ENCODE measurements around the gene RGL1.

The RGL1 gene

GRCh38 chr1:183821309-183821888, 16.5 kb downstream of the RGL1 start:
- Histone ChIP-seq H3K36me3 (ENCODE audit: control insufficient read depth, insufficient read depth, low read length) (no peaks in the 10 kb centered on the region), H3K27me3 (ENCODE audit: control insufficient read depth, insufficient read depth, low read length) (no peaks in the 10 kb centered on the region), H3K4me3 (ENCODE audit: low read length) (no peak overlapping the region), H3K4me1 (ENCODE audit: control insufficient read depth, insufficient read depth, low read length) (no peaks in the 10 kb centered on the region), H3K9me3 (ENCODE audit: control insufficient read depth, insufficient read depth, low read length) (no peaks in the 10 kb centered on the region), H3K27ac (ENCODE audit: low read length) (no peak overlapping the region)
- DNase-seq (ENCODE audit: low read depth, low spot score) = no peak
- no CpG with 5 or more reads among the region's 1 CpG for WGBS (ENCODE audit: insufficient coverage, insufficient read length)

DNA sequence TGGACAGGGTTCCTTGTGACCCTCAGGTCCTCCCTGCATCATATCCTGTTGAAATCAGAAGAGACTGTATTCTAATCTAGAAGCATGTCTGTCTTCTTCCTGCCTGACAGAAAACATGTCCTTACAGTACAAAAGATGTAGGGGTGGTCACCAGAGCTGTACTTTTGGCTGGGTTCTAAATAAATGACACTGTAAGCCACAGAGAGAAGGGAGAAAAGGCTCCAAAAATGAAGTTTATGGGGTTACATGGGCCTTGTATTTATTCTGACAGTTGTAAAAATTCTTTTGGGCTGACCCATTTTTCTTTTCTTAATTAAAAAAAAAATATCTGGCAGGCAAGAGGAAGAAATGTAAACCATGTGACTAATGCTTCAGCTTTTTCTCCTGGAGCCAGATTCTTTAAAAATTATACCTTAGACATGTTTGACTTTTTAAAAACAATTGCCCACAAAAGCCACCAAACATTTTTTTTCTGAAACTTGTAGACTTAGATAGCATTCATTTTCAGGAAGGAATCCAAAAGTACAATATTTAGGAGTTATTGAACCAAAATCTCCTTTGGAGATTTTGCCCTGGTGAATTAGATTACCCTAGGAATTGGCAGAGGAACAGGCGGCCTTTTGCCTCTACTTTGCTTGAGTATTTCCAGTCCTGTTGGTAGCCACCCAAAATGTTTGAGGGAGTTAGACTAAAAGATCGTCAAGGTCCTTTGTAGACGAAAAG, 17.1 kb downstream of the RGL1 start:
- no CpG with 5 or more reads among the region's 3 CpGs for WGBS (ENCODE audit: insufficient coverage, insufficient read length)
- Histone ChIP-seq H3K9me3 (ENCODE audit: control insufficient read depth, insufficient read depth, low read length) (no peaks in the 10 kb centered on the region), H3K4me1 (ENCODE audit: control insufficient read depth, insufficient read depth, low read length) (no peaks in the 10 kb centered on the region), H3K36me3 (ENCODE audit: control insufficient read depth, insufficient read depth, low read length) (no peaks in the 10 kb centered on the region), H3K4me3 (ENCODE audit: low read length) (no peak overlapping the region), H3K27me3 (ENCODE audit: control insufficient read depth, insufficient read depth, low read length) (no peaks in the 10 kb centered on the region), H3K27ac (ENCODE audit: low read length) (no peak overlapping the region)
- no peak for DNase-seq (ENCODE audit: low read depth, low spot score)

- Histone ChIP-seq H3K27me3 (ENCODE audit: control insufficient read depth, insufficient read depth, low read length) (no peaks in the 10 kb centered on the region), H3K4me1 (ENCODE audit: control insufficient read depth, insufficient read depth, low read length) (no peaks in the 10 kb centered on the region)
- no peak for DNase-seq (ENCODE audit: low read depth, low spot score)
Observed at GRCh38 chr1:183824291-183824690, 19.4 kb downstream of the RGL1 start.

DNA sequence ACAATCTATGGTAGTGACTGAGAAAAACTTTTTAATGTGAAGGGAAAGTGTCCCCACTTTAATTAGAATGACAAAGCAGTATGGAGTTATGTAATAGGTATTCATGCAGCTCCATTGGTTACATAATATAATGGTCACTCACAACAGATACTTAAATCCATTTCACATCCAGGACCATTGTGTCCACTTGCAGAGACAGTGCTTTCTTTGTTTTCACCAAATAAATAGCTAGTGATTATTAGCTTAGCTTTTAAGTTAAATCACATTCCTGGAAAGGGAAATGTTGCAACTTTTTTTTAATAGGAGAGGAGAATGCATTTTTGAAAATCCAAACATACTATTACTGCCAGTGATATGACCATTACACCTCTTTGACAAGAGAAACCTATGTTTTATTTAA, 22.9 kb downstream of the RGL1 start:
- Histone ChIP-seq H3K36me3 (ENCODE audit: control insufficient read depth, insufficient read depth, low read length) (no peaks in the 10 kb centered on the region), H3K27ac (ENCODE audit: low read length) (no peak overlapping the region), H3K27me3 (ENCODE audit: control insufficient read depth, insufficient read depth, low read length) (no peaks in the 10 kb centered on the region), H3K4me1 (ENCODE audit: control insufficient read depth, insufficient read depth, low read length) (no peaks in the 10 kb centered on the region), H3K9me3 (ENCODE audit: control insufficient read depth, insufficient read depth, low read length) (no peaks in the 10 kb centered on the region), H3K4me3 (ENCODE audit: low read length) (no peak overlapping the region)
- no peak for DNase-seq (ENCODE audit: low read depth, low spot score)

More at GRCh38 chr1:183824291-183824690, 19.4 kb downstream of the RGL1 start:
- no CpG with 5 or more reads among the region's 1 CpG for WGBS (ENCODE audit: insufficient coverage, insufficient read length)
- Histone ChIP-seq H3K4me3 (ENCODE audit: low read length) (no peak overlapping the region), H3K9me3 (ENCODE audit: control insufficient read depth, insufficient read depth, low read length) (no peaks in the 10 kb centered on the region), H3K27ac (ENCODE audit: low read length) (no peak overlapping the region), H3K36me3 (ENCODE audit: control insufficient read depth, insufficient read depth, low read length) (no peaks in the 10 kb centered on the region)

DNA sequence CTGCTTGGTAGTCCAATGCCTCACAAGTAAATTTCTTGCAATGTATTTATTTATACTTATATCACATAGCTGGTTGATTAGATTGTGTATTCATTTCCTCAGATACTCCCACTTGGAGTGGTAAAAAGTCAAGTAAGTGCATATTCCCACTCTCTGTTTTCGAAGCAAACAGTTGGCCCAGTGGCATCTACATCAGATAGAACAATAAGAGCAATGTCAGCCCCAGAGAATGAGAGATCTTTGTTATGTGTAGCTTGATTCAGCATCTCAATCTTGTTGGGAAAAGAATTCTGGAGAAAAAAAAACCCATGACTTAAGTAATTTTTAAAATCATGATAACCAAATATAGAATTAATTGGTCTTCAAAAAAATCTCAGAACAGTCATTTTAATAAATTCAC, 25.5 kb downstream of the RGL1 start:
- no CpG with 5 or more reads among the region's 1 CpG for WGBS (ENCODE audit: insufficient coverage, insufficient read length)
- Histone ChIP-seq H3K9me3 (ENCODE audit: control insufficient read depth, insufficient read depth, low read length) (no peaks in the 10 kb centered on the region), H3K27me3 (ENCODE audit: control insufficient read depth, insufficient read depth, low read length) (no peaks in the 10 kb centered on the region), H3K4me3 (ENCODE audit: low read length) (no peak overlapping the region), H3K4me1 (ENCODE audit: control insufficient read depth, insufficient read depth, low read length) (no peaks in the 10 kb centered on the region), H3K27ac (ENCODE audit: low read length) (no peak overlapping the region), H3K36me3 (ENCODE audit: control insufficient read depth, insufficient read depth, low read length) (no peaks in the 10 kb centered on the region)
- no peak for DNase-seq (ENCODE audit: low read depth, low spot score)

- no peak overlapping the region for H3K27ac ChIP-seq (ENCODE audit: low read length)
- H3K4me3 ChIP-seq (ENCODE audit: low read length) = no peak overlapping the region
- DNase-seq (ENCODE audit: low read depth, low spot score) = no peak
- H3K36me3 ChIP-seq (ENCODE audit: control insufficient read depth, insufficient read depth, low read length) = no peaks in the 10 kb centered on the region
- no peaks in the 10 kb centered on the region for H3K4me1 ChIP-seq (ENCODE audit: control insufficient read depth, insufficient read depth, low read length)
- no peaks in the 10 kb centered on the region for H3K9me3 ChIP-seq (ENCODE audit: control insufficient read depth, insufficient read depth, low read length)
- H3K27me3 ChIP-seq (ENCODE audit: control insufficient read depth, insufficient read depth, low read length) = no peaks in the 10 kb centered on the region
Observed at GRCh38 chr1:183831311-183831710, 26.4 kb downstream of the RGL1 start.

DNA sequence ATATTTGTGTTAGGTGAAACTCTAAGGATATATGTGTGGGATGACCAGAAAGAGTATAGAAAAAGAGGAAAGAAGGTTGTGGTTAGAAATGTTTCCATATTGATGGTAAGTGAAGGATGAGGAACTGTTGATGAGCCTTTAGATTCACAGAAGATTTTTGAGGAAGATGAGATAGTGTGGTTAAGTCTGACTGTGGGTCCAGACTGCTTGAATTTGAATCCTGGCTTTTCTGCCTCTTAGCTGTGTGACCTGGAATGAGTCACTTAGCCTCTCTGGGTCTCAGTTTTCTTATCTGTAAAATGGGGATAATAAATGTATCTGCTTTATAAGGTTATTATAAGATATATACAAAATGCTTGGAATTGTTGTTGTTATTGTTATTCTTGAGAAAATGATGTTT, 27.5 kb downstream of the RGL1 start:
- no peaks in the 10 kb centered on the region for H3K27me3 ChIP-seq (ENCODE audit: control insufficient read depth, insufficient read depth, low read length)
- no peak overlapping the region for H3K27ac ChIP-seq (ENCODE audit: low read length)
- no peak for DNase-seq (ENCODE audit: low read depth, low spot score)
- no peaks in the 10 kb centered on the region for H3K9me3 ChIP-seq (ENCODE audit: control insufficient read depth, insufficient read depth, low read length)
- no peaks in the 10 kb centered on the region for H3K36me3 ChIP-seq (ENCODE audit: control insufficient read depth, insufficient read depth, low read length)
- H3K4me3 ChIP-seq (ENCODE audit: low read length) = no peak overlapping the region
- no peaks in the 10 kb centered on the region for H3K4me1 ChIP-seq (ENCODE audit: control insufficient read depth, insufficient read depth, low read length)

- Histone ChIP-seq H3K27ac (ENCODE audit: low read length) (no peak overlapping the region), H3K27me3 (ENCODE audit: control insufficient read depth, insufficient read depth, low read length) (no peaks in the 10 kb centered on the region), H3K4me1 (ENCODE audit: control insufficient read depth, insufficient read depth, low read length) (no peaks in the 10 kb centered on the region), H3K4me3 (ENCODE audit: low read length) (no peak overlapping the region), H3K36me3 (ENCODE audit: control insufficient read depth, insufficient read depth, low read length) (no peaks in the 10 kb centered on the region), H3K9me3 (ENCODE audit: control insufficient read depth, insufficient read depth, low read length) (no peaks in the 10 kb centered on the region)
- DNase-seq (ENCODE audit: low read depth, low spot score) = no peak
- no CpG with 5 or more reads among the region's 3 CpGs for WGBS (ENCODE audit: insufficient coverage, insufficient read length)
Observed at GRCh38 chr1:183834568-183834967, 29.6 kb downstream of the RGL1 start.

GRCh38 chr1:183836598-183836997, 31.7 kb downstream of the RGL1 start:
- H3K27ac ChIP-seq (ENCODE audit: low read length) = no peak overlapping the region
- DNase-seq (ENCODE audit: low read depth, low spot score) = no peak
- no peaks in the 10 kb centered on the region for H3K9me3 ChIP-seq (ENCODE audit: control insufficient read depth, insufficient read depth, low read length)
- no peak overlapping the region for H3K4me3 ChIP-seq (ENCODE audit: low read length)
- no peaks in the 10 kb centered on the region for H3K36me3 ChIP-seq (ENCODE audit: control insufficient read depth, insufficient read depth, low read length)
- no CpG with 5 or more reads among the region's 4 CpGs for WGBS (ENCODE audit: insufficient coverage, insufficient read length)
- H3K4me1 ChIP-seq (ENCODE audit: control insufficient read depth, insufficient read depth, low read length) = no peaks in the 10 kb centered on the region
- H3K27me3 ChIP-seq (ENCODE audit: control insufficient read depth, insufficient read depth, low read length) = no peaks in the 10 kb centered on the region

GRCh38 chr1:183837062-183837461, 32.1 kb downstream of the RGL1 start:
- no peaks in the 10 kb centered on the region for H3K36me3 ChIP-seq (ENCODE audit: control insufficient read depth, insufficient read depth, low read length)
- no peaks in the 10 kb centered on the region for H3K9me3 ChIP-seq (ENCODE audit: control insufficient read depth, insufficient read depth, low read length)
- H3K27me3 ChIP-seq (ENCODE audit: control insufficient read depth, insufficient read depth, low read length) = no peaks in the 10 kb centered on the region
- no peak overlapping the region for H3K4me3 ChIP-seq (ENCODE audit: low read length)
- no peak overlapping the region for H3K27ac ChIP-seq (ENCODE audit: low read length)
- no peaks in the 10 kb centered on the region for H3K4me1 ChIP-seq (ENCODE audit: control insufficient read depth, insufficient read depth, low read length)
- WGBS (ENCODE audit: insufficient coverage, insufficient read length) = no CpG with 5 or more reads among the region's 1 CpG
- no peak for DNase-seq (ENCODE audit: low read depth, low spot score)

DNA sequence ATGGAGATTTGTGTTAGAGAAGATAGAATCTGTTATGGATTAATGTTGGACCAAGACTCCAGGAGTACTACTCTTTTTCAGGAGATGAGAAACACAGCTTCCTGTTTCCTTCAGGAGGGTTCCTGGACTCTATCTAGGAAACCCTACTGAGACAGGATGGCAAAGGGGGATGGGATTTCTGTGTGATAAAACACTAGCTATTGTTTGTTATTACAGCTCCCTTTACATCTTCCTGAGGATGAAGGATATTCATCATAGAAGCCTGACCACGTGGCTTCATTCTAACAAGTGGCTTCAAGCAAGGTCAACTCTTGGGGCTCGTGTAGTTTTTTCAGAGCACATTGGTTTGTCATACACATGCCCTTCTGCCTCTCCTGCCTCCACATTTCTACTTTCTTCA, 33.3 kb downstream of the RGL1 start:
- Histone ChIP-seq H3K27ac (ENCODE audit: low read length) (no peak overlapping the region), H3K9me3 (ENCODE audit: control insufficient read depth, insufficient read depth, low read length) (no peaks in the 10 kb centered on the region), H3K4me3 (ENCODE audit: low read length) (no peak overlapping the region), H3K4me1 (ENCODE audit: control insufficient read depth, insufficient read depth, low read length) (no peaks in the 10 kb centered on the region), H3K36me3 (ENCODE audit: control insufficient read depth, insufficient read depth, low read length) (no peaks in the 10 kb centered on the region), H3K27me3 (ENCODE audit: control insufficient read depth, insufficient read depth, low read length) (no peaks in the 10 kb centered on the region)
- no CpG with 5 or more reads among the region's 2 CpGs for WGBS (ENCODE audit: insufficient coverage, insufficient read length)
- no peak for DNase-seq (ENCODE audit: low read depth, low spot score)
